K562 (cell line): ENCODE measurements around the gene ZNF77. TPM values are rescaled to one million over a fixed set of nuclear protein-coding genes. Genes with fewer than 3 reads are reported as not detected.

Experiments
- BHLHE40 ChIP-seq: IDR thresholded peaks from 2 replicates; pipeline ENCODE4 v1.6.1; 2011; ENCODE audit warnings: low read length, improper control_type of control experiment
- CREB1 ChIP-seq, 2 experiments: sonication (generic) in 1 of 2; formaldehyde crosslinking in 1 of 2; IDR thresholded peaks; 2 replicates each; pipeline versions ENCODE4 v1.6.1 to v1.8.0; 2012 to 2022; ENCODE audit warnings: inconsistent platforms in 1 of 2, mild to moderate bottlenecking in 1 of 2, missing genetic modification reagents in 1 of 2, moderate library complexity in 1 of 2
- FOXK1 ChIP-seq: sonication (generic); formaldehyde crosslinking; IDR thresholded peaks from 2 replicates; pipeline ENCODE4 v1.8.0; 2022; ENCODE audit warnings: missing genetic modification reagents, mild to moderate bottlenecking, borderline replicate concordance
- KDM4B ChIP-seq, 2 experiments: fragments of 450-650 bp in 1 of 2; sonication (generic) in 1 of 2; IDR thresholded peaks; 2 replicates each; pipeline ENCODE4 v1.6.1; 2016 to 2017; ENCODE audit warnings: borderline replicate concordance in 2 of 2, antibody characterized with exemption in 1 of 2, low read depth in 1 of 2, mild to moderate bottlenecking in 1 of 2
- MXI1 ChIP-seq: IDR thresholded peaks from 2 replicates; pipeline ENCODE4 v1.6.1; 2011; ENCODE audit warnings: low read depth, mild to moderate bottlenecking, improper control_type of control experiment, low read length
- NEUROD1 ChIP-seq: fragments of 150-350 bp; IDR thresholded peaks from 2 replicates; pipeline ENCODE4 v1.6.1; 2014; ENCODE audit warnings: borderline replicate concordance, low read length, low read depth; ENCODE audit not compliant: partially characterized antibody
- PTRF ChIP-seq: fragments of 450-650 bp; IDR thresholded peaks from 2 replicates; pipeline ENCODE4 v1.6.1; 2016; ENCODE audit warnings: mild to moderate bottlenecking, missing genetic modification characterization, missing compliant biosample characterization
- RB1 ChIP-seq: fragments of 450-650 bp; IDR thresholded peaks from 2 replicates; pipeline ENCODE4 v1.6.1; 2017; ENCODE audit warnings: low read depth, mild to moderate bottlenecking
- SP2 ChIP-seq: IDR thresholded peaks from 2 replicates; pipeline ENCODE4 v1.6.1; 2011; ENCODE audit warnings: mild to moderate bottlenecking, low read depth, low read length, moderate library complexity; ENCODE audit not compliant: poor library complexity, severe bottlenecking; ENCODE audit errors: extremely low read depth
- STAT5A ChIP-seq: IDR thresholded peaks from 2 replicates; pipeline ENCODE4 v1.6.1; 2012; ENCODE audit warnings: low read length, inconsistent platforms, borderline replicate concordance
- ZNF124 ChIP-seq: sonication (generic); formaldehyde crosslinking; IDR thresholded peaks from 2 replicates; pipeline ENCODE4 v1.8.1; 2022; ENCODE audit warnings: missing genetic modification reagents
- ZNF197 ChIP-seq: fragments of 200-800 bp; sonication (Bioruptor generic); IDR thresholded peaks from 2 replicates; pipeline ENCODE4 v1.6.1; 2016; ENCODE audit warnings: low read depth, missing genetic modification characterization, missing compliant biosample characterization
- ZNF24 ChIP-seq: fragments of 450-650 bp; IDR thresholded peaks from 2 replicates; pipeline ENCODE4 v1.6.1; 2016
- ZNF444 ChIP-seq: fragments of 250-450 bp; sonication (Bioruptor Pico); IDR thresholded peaks from 2 replicates; pipeline ENCODE4 v1.4.0; 2020; ENCODE audit warnings: mild to moderate bottlenecking, moderate library complexity
- ZNF609 ChIP-seq: sonication (generic); formaldehyde crosslinking; IDR thresholded peaks from 2 replicates; pipeline ENCODE4 v1.8.1; 2023; ENCODE audit warnings: missing genetic modification reagents, mild to moderate bottlenecking, borderline replicate concordance
- polyA plus RNA-seq, 8 experiments: library from polyadenylated mRNA; depleted of rRNA in 4 of 8; stranded (reverse) in 5 of 8; unstranded in 3 of 8; fragments of >200 nt; fragmentation: Nextera tagmentation in 2 of 8; fragmentation: Illumina TruSeq in 1 of 8; extraction: Ambion mirVana in 2 of 8; extraction: Trizol in 1 of 8; gene quantifications; 2 replicates each; pipeline versions ENCODE4 v1.2.1 to v1.2.3, GENCODE V29; 2011 to 2014; ENCODE audit warnings: inconsistent platforms in 1 of 8, missing spikeins in 1 of 8
- total RNA-seq, 7 experiments: library from RNA; depleted of rRNA in 6 of 7; stranded (reverse); fragments of >200 nt in 6 of 7; fragmentation: Illumina TruSeq in 2 of 7; extraction: Trizol in 2 of 7; gene quantifications; 2 replicates each; pipeline versions ENCODE4 v1.2.1 to v1.2.3, GENCODE V29; 2011 to 2021; ENCODE audit warnings: low replicate concordance in 1 of 7
- TF ChIP-seq, protein P1 (sequence below): fragments of 250-450 bp; sonication (Bioruptor Pico); IDR thresholded peaks from 2 replicates; pipeline ENCODE4 v1.9.0; 2021; ENCODE audit warnings: mild to moderate bottlenecking
- TF ChIP-seq, protein P2 (sequence below): IDR thresholded peaks from 2 replicates; pipeline ENCODE4 v1.6.1; 2012; ENCODE audit warnings: low read depth, low read length, improper control_type of control experiment, borderline replicate concordance
- TF ChIP-seq, protein P3 (sequence below), 2 experiments: fragments of 150-350 bp in 1 of 2; IDR thresholded peaks; 2 replicates each; pipeline ENCODE4 v1.6.1; 2012 to 2016; ENCODE audit warnings: low read depth in 2 of 2, low read length in 2 of 2, mild to moderate bottlenecking in 1 of 2, moderate library complexity in 1 of 2

Gene ZNF77
- total and polyA plus RNA-seq, 9 of the 15 experiments (the other 6 are each of a cell fraction or from before 2014, with no cell fraction given) = 4.3 to 14.5 (median 7.7) TPM

GRCh38 chr19:2949939-2950285 lies 5.1 kb upstream of the ZNF77 start (continued):
- 0 out of 2 replicates have a peak, but pooled peaks have one; percentile 73 for TF ChIP-seq ZNF609 (CRISPR knock-in tag)
- TF ChIP-seq MXI1 = peak; percentile 59; the same call in 1 of the 2 replicates
- TF ChIP-seq FOXK1 (CRISPR knock-in tag) = no peak
- TF ChIP-seq ZNF124 (CRISPR knock-in tag) = no peak
- no peak for TF ChIP-seq SP2
- TF ChIP-seq STAT5A = peak; percentile 98
- no peak for TF ChIP-seq PTRF (tag)
- no peak for TF ChIP-seq KDM4B (IDR thresholded peaks at IDR 0.05; ENCODE audit: borderline replicate concordance in 2 of 2, low read depth in 1 of 2)
- no peak for TF ChIP-seq ZNF444 (CRISPR knock-in tag)
- no peak for TF ChIP-seq BHLHE40
- TF ChIP-seq CREB1 (IDR thresholded peaks at IDR 0.05) = peak; percentile 60; the same call in 1 of the 2 replicates
- TF ChIP-seq CREB1 (CRISPR knock-in tag; IDR thresholded peaks at IDR 0.05) = no peak
- peak; percentile 95 for TF ChIP-seq ZNF197 (CRISPR knock-in tag)
- TF ChIP-seq, protein P1, sequence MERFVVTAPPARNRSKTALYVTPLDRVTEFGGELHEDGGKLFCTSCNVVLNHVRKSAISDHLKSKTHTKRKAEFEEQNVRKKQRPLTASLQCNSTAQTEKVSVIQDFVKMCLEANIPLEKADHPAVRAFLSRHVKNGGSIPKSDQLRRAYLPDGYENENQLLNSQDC (CRISPR knock-in tag) = no peak
- peak; percentile 34; the same call in 1 of the 2 replicates for TF ChIP-seq ZNF24
- TF ChIP-seq, protein P2, sequence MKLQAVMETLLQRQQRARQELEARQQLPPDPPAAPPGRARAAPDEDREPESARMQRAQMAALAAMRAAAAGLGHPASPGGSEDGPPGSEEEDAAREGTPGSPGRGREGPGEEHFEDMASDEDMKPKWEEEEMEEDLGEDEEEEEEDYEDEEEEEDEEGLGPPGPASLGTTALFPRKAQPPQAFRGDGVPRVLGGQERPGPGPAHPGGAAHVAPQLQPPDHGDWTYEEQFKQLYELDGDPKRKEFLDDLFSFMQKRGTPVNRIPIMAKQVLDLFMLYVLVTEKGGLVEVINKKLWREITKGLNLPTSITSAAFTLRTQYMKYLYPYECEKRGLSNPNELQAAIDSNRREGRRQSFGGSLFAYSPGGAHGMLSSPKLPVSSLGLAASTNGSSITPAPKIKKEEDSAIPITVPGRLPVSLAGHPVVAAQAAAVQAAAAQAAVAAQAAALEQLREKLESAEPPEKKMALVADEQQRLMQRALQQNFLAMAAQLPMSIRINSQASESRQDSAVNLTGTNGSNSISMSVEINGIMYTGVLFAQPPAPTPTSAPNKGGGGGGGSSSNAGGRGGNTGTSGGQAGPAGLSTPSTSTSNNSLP = peak; percentile 93
- TF ChIP-seq, protein P3, sequence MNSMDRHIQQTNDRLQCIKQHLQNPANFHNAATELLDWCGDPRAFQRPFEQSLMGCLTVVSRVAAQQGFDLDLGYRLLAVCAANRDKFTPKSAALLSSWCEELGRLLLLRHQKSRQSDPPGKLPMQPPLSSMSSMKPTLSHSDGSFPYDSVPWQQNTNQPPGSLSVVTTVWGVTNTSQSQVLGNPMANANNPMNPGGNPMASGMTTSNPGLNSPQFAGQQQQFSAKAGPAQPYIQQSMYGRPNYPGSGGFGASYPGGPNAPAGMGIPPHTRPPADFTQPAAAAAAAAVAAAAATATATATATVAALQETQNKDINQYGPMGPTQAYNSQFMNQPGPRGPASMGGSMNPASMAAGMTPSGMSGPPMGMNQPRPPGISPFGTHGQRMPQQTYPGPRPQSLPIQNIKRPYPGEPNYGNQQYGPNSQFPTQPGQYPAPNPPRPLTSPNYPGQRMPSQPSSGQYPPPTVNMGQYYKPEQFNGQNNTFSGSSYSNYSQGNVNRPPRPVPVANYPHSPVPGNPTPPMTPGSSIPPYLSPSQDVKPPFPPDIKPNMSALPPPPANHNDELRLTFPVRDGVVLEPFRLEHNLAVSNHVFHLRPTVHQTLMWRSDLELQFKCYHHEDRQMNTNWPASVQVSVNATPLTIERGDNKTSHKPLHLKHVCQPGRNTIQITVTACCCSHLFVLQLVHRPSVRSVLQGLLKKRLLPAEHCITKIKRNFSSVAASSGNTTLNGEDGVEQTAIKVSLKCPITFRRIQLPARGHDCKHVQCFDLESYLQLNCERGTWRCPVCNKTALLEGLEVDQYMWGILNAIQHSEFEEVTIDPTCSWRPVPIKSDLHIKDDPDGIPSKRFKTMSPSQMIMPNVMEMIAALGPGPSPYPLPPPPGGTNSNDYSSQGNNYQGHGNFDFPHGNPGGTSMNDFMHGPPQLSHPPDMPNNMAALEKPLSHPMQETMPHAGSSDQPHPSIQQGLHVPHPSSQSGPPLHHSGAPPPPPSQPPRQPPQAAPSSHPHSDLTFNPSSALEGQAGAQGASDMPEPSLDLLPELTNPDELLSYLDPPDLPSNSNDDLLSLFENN (IDR thresholded peaks at IDR 0.05; ENCODE audit: low read depth in 2 of 2, low read length in 2 of 2) = peak in 1 of 2 experiments; percentile 97; a peak in 2 of 4 replicates
- TF ChIP-seq RB1 = no peak; the same call in none of the 2 replicates
- peak; percentile 85 for TF ChIP-seq NEUROD1
